Left renal pelvis (tissue), 4 donors: ENCODE measurements around the gene TUBB4A. TPM values are rescaled to one million over a fixed set of nuclear protein-coding genes. Genes with fewer than 3 reads are reported as not detected.
"Not testable (repeated sequence)": the region's sequence is repeated elsewhere in the genome, so short reads cannot be mapped to it uniquely, and the experiment has no call there.

Experiments used
- DNase-seq, 4 donors: peaks; one replicate each; pipeline ENCODE4 v3.0.0-alpha.2; 2013; ENCODE audit warnings: low read depth in 4 of 4, low spot score in 3 of 4
- polyA plus RNA-seq, 4 donors: library from polyadenylated mRNA; unstranded; fragments of 120-200 nt; gene quantifications; one replicate each; pipeline ENCODE4 v1.2.1, GENCODE V29; 2013; ENCODE audit not compliant: insufficient read length in 4 of 4

TUBB4A gene
- 10 to 100 TPM in 3 of 4 donors, 1 to 10 TPM in 1; 5.8 to 47.2 (median 31.2) TPM for polyA plus RNA-seq

DNA sequence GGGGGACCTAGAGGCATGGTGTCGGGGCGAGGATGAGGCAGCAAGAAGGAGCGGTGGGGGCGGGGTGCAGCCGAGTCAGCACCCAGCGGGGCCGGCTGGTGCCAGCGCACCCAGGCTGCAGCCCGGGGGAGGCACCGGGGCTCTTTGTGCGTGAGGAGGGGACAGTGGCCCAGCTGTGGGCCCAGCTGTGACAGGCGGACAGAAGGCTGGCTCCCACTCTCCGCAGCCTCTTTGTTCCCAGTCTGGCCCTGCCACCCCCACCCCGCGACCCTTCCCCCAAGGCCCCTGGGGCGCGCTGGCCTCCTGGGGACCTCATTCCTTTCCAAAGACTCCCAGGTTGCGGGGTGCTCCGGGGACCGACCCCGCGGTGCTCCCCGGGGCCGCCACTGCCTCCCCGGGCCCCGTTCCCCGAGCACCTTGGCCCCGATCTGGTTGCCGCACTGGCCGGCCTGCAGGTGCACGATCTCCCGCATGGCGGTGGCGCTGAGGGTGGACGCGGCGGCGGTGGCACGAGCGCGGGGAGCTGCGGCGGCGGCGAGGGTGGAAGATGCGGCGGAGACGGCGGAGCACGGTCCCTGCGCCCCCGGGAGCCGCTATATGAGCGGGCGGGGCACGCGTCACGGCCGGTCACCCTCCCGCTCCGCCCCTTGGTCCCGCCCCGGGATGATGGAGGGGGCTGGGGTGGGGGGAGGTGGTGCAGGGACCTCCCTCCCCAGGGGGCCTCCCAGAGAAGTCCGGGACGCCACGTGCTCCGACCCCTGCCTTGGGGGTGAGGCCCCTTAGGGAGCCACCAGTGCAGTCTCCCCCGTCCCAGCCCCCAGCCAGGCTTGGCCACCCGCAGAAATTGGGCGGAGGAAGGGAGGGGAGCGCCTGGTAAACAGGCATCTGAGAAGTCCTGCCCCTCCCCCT is at the start of gene TUBB4A:
Gene TUBB4A, minus strand, starts transcription at position 570 of the 909 bp plus-strand sequence. Its CDS starts 97 bp downstream, at position 473.
- no peak for DNase-seq

DNA sequence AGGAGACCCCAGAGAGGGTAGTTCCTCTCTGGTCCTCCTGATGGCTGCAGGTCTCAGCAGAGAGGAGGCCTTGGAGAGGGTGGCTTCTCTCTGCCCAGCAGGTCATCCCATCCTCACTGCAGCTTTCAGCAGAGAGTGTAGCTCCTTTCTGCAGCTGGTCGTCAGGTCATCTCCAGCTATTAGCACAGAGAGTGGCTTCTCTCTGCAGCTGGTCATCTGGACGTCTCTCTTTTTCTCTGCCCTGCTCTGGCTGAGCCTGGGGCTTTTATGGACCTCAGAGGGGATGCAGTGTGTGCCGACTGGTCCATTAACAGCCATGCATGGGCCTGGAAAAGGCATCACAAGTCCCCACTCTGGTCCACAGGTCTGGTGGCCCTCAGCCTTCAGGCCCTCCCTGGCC is 49.0 kb upstream of the TUBB4A start:
- no peak for DNase-seq

DNA sequence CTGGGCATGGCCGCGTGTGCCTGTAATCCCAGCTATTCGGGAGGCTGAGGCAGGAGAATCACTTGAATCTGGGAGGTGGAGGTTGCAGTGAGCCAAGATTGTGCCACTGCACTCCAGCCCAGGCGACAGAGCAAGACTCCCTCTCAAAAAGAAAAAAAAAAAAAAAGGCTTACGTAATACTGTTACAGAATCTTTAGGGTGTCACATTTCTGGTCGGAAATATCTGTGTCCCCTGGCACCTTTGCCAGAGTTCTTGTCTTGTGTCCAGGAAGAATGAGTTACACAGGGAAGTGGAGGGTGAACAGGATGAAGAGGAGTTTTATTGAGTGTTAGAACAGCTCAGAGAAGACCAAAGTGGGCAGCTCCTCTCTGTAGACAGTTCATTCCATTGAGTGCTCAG is 48.6 kb upstream of the TUBB4A start:
- DNase-seq, result not testable (repeated sequence)

DNA sequence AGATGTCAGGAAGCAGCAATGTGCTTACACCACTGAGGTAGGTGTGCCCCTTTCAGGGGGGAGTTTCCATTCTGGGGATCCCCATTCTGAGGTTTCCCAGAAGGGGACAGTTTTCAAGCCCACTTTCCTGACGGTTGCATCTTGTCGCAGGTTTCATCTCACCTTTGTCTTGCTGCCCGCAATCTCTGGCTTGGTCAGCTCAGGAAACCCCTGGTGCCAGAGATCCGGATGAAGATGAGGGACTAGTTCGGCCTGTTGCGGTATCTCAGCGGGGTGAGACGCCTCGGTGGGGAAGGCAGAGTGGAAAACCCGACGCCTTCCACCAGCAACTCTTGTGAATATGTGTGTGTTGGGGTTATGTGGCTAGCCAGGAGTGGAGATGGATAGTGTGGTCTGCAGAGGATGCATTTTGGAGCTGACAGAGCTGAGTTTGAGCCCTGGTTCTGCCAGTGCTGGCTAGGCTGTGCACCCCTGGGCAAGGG is 41.8 kb upstream of the TUBB4A start:
- DNase-seq, result no peak

DNA sequence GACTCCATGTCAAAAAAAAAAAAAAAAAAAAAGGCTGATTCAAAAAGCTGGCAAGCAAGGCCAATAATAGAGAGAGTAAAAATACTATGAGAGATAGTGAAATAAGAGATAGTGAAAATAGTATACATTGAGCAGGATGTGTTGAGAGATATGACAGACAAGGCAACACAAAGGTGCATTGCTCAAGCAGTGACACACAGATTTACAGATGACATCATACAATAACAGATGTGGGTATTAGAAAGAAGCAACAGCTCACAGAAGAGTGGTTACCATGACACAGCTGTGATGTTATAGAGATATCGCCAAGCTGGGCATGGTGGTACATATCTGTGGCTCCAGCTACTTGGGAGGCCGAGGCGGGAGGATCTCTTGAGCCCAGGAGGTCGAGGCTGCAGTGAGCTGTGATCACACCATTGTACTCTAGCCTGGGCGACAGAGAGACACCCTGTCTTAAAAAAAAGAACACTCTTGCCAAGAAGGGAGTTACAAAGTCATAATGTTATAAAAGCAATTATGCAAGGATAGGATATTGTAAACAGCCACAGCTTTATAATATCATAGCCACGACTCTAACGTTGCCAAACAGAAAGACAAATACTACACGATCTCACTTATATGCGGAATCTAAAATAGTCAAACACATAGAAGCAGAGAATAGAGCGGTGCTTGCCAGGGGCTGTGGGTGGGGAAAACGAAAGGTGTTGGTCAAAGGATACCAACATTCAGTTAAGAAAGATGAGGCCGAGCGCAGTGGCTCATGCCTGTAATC is 39.0 kb upstream of the TUBB4A start:
- DNase-seq, result no peak

DNA sequence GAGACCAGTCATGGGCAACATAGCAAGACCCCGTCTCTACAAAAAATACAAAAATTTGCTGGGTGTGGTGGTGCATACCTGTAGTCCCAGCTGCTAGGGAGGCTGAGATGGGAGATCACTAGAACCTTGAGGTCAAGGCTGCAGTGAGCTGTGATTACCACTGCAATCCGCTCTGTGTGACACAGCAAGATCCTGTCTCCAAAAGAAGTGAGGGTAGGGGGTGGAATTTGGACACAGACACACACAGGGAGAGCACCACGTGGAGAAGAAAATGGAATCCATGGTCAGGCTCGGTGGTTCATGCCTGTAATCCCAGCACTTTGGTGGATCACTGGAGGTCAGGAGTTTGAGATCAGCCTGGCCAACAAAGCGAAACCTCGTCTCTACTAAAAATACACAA is 37.4 kb upstream of the TUBB4A start:
- no peak for DNase-seq

DNA sequence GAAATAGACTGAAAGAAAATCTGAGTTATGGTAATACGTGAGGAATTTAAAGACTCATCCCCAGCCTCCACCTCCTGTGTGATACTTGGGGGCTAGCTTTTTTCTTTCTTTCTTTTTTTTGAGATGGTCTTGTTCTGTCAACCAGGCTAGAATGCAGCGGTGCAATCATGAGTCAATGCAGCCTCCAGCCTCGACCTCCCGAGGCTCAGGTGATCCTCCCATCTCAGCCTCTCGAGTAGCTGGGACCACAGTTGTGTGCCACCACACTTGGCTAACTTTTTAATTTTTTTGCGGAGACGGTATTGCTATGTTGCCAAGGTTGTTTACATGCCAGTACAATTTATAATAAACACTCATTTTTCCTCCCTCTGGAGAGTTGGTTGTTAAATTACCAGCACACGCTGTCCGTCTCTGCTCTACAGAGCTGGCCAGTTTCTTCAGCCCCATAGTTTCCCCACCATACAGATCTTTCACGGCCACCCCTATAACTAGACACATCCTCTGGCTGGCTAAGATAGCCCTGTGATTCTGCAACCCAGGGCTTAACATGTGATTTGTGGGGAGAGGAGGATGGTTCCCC is 33.5 kb upstream of the TUBB4A start:
- no peak for DNase-seq

DNA sequence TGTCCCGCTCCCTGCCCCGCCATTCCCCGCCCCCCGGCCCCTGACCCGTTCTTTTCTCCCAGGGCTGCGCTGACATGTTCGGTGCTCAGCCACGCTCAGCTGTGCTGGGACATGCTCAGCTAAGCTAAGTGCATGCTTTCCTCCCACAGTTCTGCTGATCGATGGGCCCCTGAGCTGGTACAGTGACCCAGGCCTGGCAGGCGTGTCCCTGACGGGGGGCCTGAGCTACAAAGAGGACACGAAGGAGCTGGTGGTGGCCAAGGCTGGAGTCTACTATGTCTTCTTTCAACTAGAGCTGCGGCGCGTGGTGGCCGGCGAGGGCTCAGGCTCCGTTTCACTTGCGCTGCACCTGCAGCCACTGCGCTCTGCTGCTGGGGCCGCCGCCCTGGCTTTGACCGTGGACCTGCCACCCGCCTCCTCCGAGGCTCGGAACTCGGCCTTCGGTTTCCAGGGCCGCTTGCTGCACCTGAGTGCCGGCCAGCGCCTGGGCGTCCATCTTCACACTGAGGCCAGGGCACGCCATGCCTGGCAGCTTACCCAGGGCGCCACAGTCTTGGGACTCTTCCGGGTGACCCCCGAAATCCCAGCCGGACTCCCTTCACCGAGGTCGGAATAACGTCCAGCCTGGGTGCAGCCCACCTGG is 32.5 kb upstream of the TUBB4A start:
- DNase-seq, result no peak

DNA sequence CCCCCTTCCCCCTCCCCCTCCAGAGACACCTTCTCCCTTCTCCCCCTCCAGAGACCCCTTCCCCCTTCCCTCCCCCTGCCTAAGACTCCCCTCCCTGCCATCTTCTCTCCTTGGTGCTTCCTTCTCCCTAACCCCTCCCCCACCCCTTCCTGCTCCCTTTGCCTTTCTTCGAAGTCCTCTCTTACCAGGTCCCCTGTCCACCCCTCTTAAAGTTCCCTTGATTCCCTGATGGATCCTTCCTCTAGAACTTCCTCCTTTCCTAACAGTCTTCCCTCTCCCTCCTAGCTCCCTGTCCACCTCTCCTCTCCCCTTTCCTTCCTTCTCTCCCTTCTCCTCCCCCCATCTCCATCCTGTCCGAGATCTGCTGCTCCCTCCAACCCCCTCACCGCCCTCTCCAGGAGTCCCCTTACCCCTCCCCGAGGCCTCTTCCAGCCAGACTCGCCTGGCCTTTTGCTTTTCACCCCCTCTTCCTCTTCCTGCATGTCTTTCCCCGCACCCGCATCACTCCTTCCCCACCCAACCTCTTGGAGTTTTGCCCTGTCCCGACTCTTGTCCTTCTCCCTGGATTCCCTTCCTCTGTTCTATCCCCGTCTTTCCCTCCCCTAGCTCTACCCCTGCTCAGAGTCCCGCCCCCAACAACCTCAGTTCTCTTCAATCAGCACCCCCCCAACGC is 31.8 kb upstream of the TUBB4A start:
- no peak for DNase-seq

DNA sequence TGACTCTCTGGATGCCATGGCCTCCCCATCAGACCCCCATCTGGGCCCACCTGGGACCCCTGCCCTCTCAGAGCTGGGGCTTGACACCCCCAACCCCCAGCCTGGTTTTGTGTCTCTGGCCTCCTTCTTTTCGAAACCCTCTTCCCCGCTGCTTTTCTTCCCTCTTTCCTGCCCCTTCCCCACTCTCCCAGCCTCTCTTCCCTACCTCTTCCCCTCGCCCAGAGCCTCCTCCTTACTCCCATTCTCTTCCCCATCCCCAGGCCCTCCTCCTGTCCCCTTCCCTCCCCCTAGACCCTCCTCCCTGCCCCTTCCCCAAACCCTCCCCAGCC is 30.9 kb upstream of the TUBB4A start:
- DNase-seq, result no peak

DNA sequence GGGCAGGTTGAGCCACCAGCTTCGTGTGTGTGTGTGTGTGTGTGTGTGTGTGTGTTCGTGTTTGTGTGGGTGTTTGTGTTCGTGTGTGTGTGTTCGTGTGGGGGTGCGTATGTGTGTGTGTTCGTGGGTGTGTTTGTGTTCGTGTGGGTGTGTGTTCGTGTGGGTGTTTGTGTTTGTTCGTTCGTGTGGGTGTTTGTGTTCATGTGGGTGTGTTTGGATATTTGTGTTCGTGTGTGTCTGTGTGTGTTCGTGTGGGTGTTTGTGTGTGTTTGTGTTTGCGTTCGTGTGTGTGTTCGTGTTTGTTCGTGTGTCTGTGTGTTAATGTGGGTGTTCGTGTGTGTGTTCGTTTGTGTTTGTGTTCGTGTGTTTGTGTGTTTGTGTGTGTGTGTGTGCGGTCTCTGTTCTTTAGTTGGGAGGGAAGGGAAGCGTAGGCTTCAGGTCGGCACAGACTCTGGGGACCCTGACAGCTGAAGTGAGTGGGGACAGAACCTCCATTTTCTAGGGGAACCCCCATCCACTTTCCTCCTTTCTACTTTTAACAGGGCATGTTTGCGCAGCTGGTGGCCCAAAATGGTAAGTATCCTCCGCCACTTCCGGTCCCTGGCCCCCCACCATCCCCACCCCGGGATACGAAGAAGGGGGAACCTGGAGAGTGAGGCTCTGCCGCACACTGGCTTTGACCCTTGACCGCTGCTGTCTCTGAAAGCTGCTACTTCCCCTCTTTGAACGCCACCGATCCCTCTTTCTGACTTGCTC is 30.3 kb upstream of the TUBB4A start:
- no peak for DNase-seq

DNA sequence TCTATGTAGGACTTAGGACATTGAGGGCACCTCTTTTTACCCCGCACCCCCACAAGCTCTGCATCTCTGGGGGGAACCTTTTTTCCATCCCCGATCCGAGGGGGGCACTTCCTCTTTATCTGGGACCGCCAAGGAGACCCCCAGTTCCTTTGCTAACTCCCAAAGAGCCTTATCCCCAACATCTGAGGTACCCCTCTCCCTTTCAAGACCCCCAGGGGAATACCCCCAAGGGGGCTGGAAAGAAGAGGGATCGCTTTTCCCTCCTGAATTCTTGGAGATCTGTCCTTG is 29.8 kb upstream of the TUBB4A start:
- no peak for DNase-seq

DNA sequence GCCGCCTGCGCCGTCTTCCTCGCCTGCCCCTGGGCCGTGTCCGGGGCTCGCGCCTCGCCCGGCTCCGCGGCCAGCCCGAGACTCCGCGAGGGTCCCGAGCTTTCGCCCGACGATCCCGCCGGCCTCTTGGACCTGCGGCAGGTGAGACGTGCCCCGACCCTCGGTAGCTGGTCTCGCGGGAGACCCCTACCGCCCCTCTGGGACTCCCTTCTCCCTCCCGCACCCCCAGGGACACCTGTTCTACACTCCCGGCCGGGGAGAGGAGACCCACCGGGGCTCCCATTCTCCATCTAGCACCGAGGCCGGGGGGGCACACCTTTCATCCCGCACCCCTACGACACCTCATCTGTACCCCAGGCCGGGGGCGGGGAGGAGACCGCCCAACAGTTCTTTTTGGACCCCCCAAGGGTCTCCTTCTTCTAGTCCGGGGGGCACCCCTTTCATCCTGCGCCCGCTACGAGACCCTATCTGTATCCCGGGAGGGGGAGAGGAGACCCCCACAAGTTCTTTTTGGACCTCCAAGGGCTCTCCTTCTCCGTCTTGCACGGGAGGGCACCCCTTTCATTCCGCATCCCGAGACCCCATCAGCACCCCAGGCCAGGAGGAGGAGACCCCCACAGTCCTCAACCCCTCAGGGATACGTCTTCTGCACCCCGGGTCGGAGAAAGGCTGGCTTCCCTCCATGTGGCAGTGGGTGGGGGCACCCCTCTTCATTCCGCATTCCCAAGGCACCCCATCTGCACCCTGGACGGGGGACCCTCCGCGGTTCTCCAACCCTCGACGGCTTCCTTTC is 29.2 kb upstream of the TUBB4A start:
- no peak for DNase-seq

DNA sequence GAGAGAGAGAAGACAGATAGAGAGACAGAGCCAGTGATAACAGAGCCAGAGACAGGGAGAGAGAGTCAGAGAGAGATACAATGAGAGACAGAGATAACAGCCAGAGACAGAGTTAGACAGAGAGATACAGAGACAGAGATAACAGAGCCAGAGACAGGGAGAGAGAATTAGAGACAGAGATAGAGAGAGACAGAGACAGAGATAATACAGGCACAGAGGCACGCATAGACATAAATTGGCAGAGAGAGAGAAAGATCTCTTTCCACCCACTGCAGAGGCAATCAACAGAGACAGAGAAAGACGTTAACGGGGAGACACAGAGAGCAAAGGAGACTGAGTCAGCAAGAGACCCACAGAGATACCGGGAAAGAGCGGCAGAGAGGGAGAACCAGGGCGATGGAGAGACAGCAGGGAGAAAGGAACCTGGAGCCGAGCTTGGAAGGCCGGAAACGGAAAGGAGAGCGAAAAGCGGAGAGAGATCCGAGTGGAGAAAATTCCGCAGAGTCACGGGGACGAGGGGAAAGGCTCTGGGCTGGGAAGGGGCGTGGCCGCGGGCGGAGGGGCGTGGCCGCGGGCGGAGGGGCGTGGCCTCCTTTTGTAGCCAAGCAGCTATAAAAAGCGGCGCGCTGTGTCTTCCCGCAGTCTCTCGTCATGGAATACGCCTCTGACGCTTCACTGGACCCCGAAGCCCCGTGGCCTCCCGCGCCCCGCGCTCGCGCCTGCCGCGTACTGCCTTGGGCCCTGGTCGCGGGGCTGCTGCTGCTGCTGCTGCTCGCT is 28.5 kb upstream of the TUBB4A start, which contains the start of gene TNFSF9:
Gene TNFSF9, plus strand, starts transcription at position 641 of the 777 bp plus-strand sequence. Its CDS starts 11 bp downstream, at position 652.
- DNase-seq, result peak in 3 of 4 donors; percentile 62 to 67 (median 65)

DNA sequence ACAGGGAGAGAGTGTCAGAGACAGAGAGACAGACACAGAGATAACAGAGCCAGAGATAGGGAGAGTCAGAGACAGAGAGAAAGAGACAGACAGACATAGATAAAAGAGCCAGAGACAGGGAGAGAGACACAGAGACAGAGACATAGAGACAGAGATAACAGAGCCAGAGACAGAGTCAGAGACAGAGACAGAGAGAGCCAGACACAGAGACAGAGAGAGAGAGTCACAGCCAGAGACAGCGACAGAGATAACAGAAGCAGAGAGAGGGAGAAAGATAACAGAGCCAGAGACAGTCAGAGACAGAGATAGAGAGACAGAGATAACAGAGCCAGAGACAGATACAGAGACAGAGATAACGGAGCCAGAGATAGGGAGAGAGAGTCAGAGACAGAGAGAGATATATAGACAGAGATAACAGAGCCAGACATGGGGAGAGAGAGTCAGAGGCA is 27.9 kb upstream of the TUBB4A start:
- no peak for DNase-seq

DNA sequence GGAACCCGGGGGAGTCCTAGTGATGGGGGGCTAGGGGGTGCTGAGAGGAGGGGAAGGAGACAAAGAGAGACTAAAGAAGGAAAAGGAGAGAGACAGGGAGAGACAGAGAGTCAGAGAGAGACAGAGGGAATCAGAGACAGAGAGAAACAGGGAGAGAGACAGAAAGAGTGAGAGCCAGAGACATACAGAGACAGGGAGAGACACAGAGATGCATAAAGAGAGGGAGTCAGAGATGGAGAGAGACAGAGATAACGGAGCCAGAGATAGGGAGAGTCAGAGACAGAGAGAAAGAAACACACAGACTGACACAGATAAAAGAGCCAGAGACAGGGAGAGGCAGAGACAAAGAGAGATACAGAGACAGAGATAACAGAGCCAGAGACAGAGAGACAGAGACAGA is 27.2 kb upstream of the TUBB4A start:
- DNase-seq, result no peak

DNA sequence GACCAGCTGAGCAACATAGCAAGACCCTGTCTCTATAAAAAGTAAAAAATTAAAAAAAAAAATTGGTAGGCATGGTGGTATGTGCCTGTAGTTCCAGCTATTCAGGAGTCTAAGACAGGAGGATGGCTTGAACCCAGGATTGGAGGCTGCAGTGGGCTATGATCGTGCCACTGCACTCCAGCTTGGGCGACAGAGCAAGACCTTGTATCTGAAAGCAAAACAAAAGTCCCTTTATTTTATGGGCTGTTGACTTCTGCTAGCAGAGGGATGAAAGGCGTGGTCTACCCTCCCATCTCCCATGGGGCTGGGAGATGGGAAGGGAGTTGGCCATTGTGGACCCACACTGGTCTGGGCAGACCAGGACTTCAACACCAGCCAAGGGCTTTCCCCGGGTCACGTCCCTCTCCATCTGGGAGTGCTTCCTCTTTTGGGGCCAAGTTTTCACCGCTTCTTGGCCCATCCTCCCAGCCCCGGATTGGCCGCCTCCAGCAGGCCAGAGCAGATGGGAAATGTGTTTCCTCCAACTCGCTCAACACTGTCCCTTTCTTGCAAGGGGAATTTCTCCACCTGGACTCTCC is 26.5 kb upstream of the TUBB4A start:
- no peak for DNase-seq
